ENCODE measurements around the gene TECPR2.

- TF ChIP-seq EZH2 (IDR thresholded peaks at IDR 0.05; ENCODE audit: low read length) (no peak), CTCF (optimal IDR thresholded peaks at IDR 0.05 in 1 of 3, IDR thresholded peaks at IDR 0.05 in 1 of 3, conservative IDR thresholded peaks at IDR 0.05 in 1 of 3; ENCODE audit: extremely low read depth in 1 of 3, insufficient read depth in 2 of 3, low read length in 3 of 3) (no peak)
These were observed 179.0 kb downstream of the TECPR2 start for GRCh38 chr14:102541771-102542170.
